ENCODE data around the gene STK26. TPM values are rescaled to one million over a fixed set of nuclear protein-coding genes. Genes with fewer than 3 reads are reported as not detected.
A peak's percentile ranks its signal among the peaks of the same experiment; 100 is the strongest.

The STK26 gene
- total RNA-seq (2014; rRNA removed; shearing (Covaris generic)) (110 and 123 TPM in 2 replicates), polyA plus RNA-seq (2016; fragmentation: Nextera tagmentation; extraction: Ambion mirVana) (57.9 and 65.2 TPM in 2 replicates)
- long read RNA-seq, transcript STK26-202 (12 exons, 3,288 nt), result major isoform, 8 of 15 reads
- long read RNA-seq, partial matches to known transcripts, result 2 of 15 reads
- long read RNA-seq, other reads (novel, unspliced or antisense), result 5 of 15 reads

GRCh38 chrX:132022967-132023895 is at the start of gene STK26:
STK26 (plus strand) TSS chrX:132023302; CDS start chrX:132023618, 316 bp downstream.
- ATAC-seq, result peak; percentile 86
- Histone ChIP-seq H2AFZ (peak within 1 kb of the TSS; percentile 78; the same call in 1 of the 2 replicates), H3K27ac (ENCODE audit: low read depth) (peak within 1 kb of the TSS; percentile 87)

More at GRCh38 chrX:132022967-132023895, at the start of gene STK26:
- TF ChIP-seq POLR2AphosphoS5 (IDR thresholded peaks at IDR 0.05; ENCODE audit: low read depth) (peak; percentile 81), ZNF462 (CRISPR knock-in tag; IDR thresholded peaks at IDR 0.05) (no peak), JUNB (IDR thresholded peaks at IDR 0.05; ENCODE audit: unreplicated experiment) (no peak)
- peaks cover 43% of the 10 kb centered on the region for H3K79me2 ChIP-seq (replicated peaks; ENCODE audit: insufficient read depth)
- H3K4me2 ChIP-seq, result peak within 1 kb of the TSS; percentile 96
- H4K20me1 ChIP-seq (replicated peaks; ENCODE audit: insufficient read depth), result 0 out of 2 replicates have a peak, but pooled peaks cover 4% of the 10 kb centered on the region
- no peaks in the 10 kb centered on the region for H3K9me2 ChIP-seq (ENCODE audit: insufficient read depth)
- H3K36me3 ChIP-seq (ENCODE audit: insufficient read depth), result no peaks in the 10 kb centered on the region
- peak within 1 kb of the TSS; percentile 72 for H3K4me3 ChIP-seq
- Mint-ChIP-seq H3K36me3 (ENCODE audit: low read depth) (no peaks in the 10 kb centered on the region), H3K27me3 (ENCODE audit: insufficient read depth, low read depth, poor library complexity) (peaks cover 2% of the 10 kb centered on the region), H3K4me1 (peaks cover 26% of the 10 kb centered on the region), H3K9me3 (no peaks in the 10 kb centered on the region), H3K27ac (peak within 1 kb of the TSS; percentile 97), H3K4me3 (peak within 1 kb of the TSS; percentile 91)
- 0 out of 2 replicates have a peak, but pooled peaks cover 4% of the 10 kb centered on the region for H3K27me3 ChIP-seq (ENCODE audit: insufficient read depth)
- peaks cover 10% of the 10 kb centered on the region for H3K4me1 ChIP-seq (ENCODE audit: insufficient read depth)
- no peaks in the 10 kb centered on the region for H3F3A ChIP-seq (replicated peaks; ENCODE audit: low read depth)
- peak; percentile 77 for DNase-seq (ENCODE audit: low spot score)

All from GM23338 (cell line).